ENCODE results near the gene NRCAM. TPM values are rescaled to one million over a fixed set of nuclear protein-coding genes. Genes with fewer than 3 reads are reported as not detected.

The NRCAM gene
- total RNA-seq, 1 experiment from 2014 or later = 45.7 TPM

GRCh38 chr7:108308276-108308675, 148.0 kb downstream of the NRCAM start:
- intact Hi-C loops (cut with micrococcal nuclease; ENCODE audit: unreplicated experiment) = no loop called here
- Histone ChIP-seq H3K27ac (ENCODE audit: low read depth, low read length, poor library complexity, severe bottlenecking) (no peak overlapping the region), H3K27me3 (replicated peaks; ENCODE audit: insufficient read depth, low read depth, low read length, poor library complexity) (no peaks in the 10 kb centered on the region), H3K36me3 (ENCODE audit: insufficient read depth, low read length, poor library complexity, severe bottlenecking) (no peaks in the 10 kb centered on the region), H3K4me3 (ENCODE audit: low read depth, low read length, poor library complexity, severe bottlenecking) (no peak overlapping the region), H3K9me3 (ENCODE audit: low read depth, low read length, poor library complexity, severe bottlenecking) (no peaks in the 10 kb centered on the region), H3K4me1 (ENCODE audit: insufficient read depth, low read length, poor library complexity, severe bottlenecking) (peaks cover 56% of the 10 kb centered on the region)
- no peak for TF ChIP-seq CTCF (conservative IDR thresholded peaks at IDR 0.05; ENCODE audit: low read depth, low read length)
- no peak for TF ChIP-seq EZH2 (IDR thresholded peaks at IDR 0.05; ENCODE audit: borderline replicate concordance, low read depth, low read length, poor library complexity, severe bottlenecking)
- no TSS peak for BruUV-seq (replicated peaks)
- CTCF ChIA-PET = interaction anchor here (0.6 kb wide), 1 partner anchor 131 kb away, joined by 4 read pairs; no protein-coding TSS in a partner anchor
- DNase-seq (ENCODE audit: low spot score) = no peak
- POLR2A ChIA-PET (ENCODE audit: low non-redundant PET) = interaction anchor here (0.6 kb wide), 1 partner anchor 10 kb away, joined by 6 read pairs; no protein-coding TSS in a partner anchor

DNA sequence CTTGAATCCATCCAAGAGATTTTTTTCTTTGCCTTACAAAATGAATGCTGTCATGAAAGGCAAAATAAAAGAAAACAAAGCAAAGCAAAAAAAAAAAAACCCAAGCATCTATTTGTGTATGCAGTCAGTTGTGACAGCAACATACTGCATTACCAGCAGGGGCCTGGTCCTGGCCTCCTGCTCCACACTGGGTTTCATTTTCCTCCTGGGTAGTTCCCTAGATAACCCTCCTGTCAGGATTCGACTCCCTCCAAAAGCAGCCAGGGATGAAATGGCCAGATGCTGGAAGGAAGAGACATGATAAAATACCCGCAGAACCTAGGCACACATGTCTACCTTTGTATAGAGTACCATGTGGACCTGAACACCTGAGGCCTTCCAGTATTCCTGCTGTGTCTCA, 148.6 kb downstream of the NRCAM start:
- H3K4me1 ChIP-seq (ENCODE audit: insufficient read depth, low read length, poor library complexity, severe bottlenecking) = peaks cover 52% of the 10 kb centered on the region
- TF ChIP-seq CTCF (conservative IDR thresholded peaks at IDR 0.05; ENCODE audit: low read depth, low read length) = no peak
- no peak for TF ChIP-seq EZH2 (IDR thresholded peaks at IDR 0.05; ENCODE audit: borderline replicate concordance, low read depth, low read length, poor library complexity, severe bottlenecking)
- no peaks in the 10 kb centered on the region for H3K27me3 ChIP-seq (replicated peaks; ENCODE audit: insufficient read depth, low read depth, low read length, poor library complexity)
- intact Hi-C loops (cut with micrococcal nuclease; ENCODE audit: unreplicated experiment) = no loop called here
- no peaks in the 10 kb centered on the region for H3K9me3 ChIP-seq (ENCODE audit: low read depth, low read length, poor library complexity, severe bottlenecking)
- H3K4me3 ChIP-seq (ENCODE audit: low read depth, low read length, poor library complexity, severe bottlenecking) = no peak overlapping the region
- BruUV-seq (replicated peaks) = no TSS peak
- CTCF ChIA-PET = no interaction called here
- no peak overlapping the region for H3K27ac ChIP-seq (ENCODE audit: low read depth, low read length, poor library complexity, severe bottlenecking)
- POLR2A ChIA-PET (ENCODE audit: low non-redundant PET) = no interaction called here
- no peak for DNase-seq (ENCODE audit: low spot score)
- H3K36me3 ChIP-seq (ENCODE audit: insufficient read depth, low read length, poor library complexity, severe bottlenecking) = no peaks in the 10 kb centered on the region

- H3K4me3 ChIP-seq (ENCODE audit: low read depth, low read length, poor library complexity, severe bottlenecking) = no peak overlapping the region
- no peak for TF ChIP-seq CTCF (conservative IDR thresholded peaks at IDR 0.05; ENCODE audit: low read depth, low read length)
- no peak for TF ChIP-seq EZH2 (IDR thresholded peaks at IDR 0.05; ENCODE audit: borderline replicate concordance, low read depth, low read length, poor library complexity, severe bottlenecking)
- POLR2A ChIA-PET (ENCODE audit: low non-redundant PET) = no interaction called here
- H3K4me1 ChIP-seq (ENCODE audit: insufficient read depth, low read length, poor library complexity, severe bottlenecking) = peaks cover 51% of the 10 kb centered on the region
- H3K27me3 ChIP-seq (replicated peaks; ENCODE audit: insufficient read depth, low read depth, low read length, poor library complexity) = no peaks in the 10 kb centered on the region
- DNase-seq (ENCODE audit: low spot score) = no peak
- no peaks in the 10 kb centered on the region for H3K9me3 ChIP-seq (ENCODE audit: low read depth, low read length, poor library complexity, severe bottlenecking)
- CTCF ChIA-PET = no interaction called here
- no peak overlapping the region for H3K27ac ChIP-seq (ENCODE audit: low read depth, low read length, poor library complexity, severe bottlenecking)
- BruUV-seq (replicated peaks) = no TSS peak
- H3K36me3 ChIP-seq (ENCODE audit: insufficient read depth, low read length, poor library complexity, severe bottlenecking) = no peaks in the 10 kb centered on the region
- intact Hi-C loops (cut with micrococcal nuclease; ENCODE audit: unreplicated experiment) = no loop called here
These were observed 149.0 kb downstream of the NRCAM start for GRCh38 chr7:108307194-108307593.

Data from A673 (cell line).